Activated CD4-positive, CD25-positive, alpha-beta regulatory T cell treated with anti-CD3 and anti-CD28 coated beads, Interleukin-2, amount 50 U/mL, for 16 hours (primary cell): ENCODE results near the gene STARD3.
"Not testable (repeated sequence)": the region's sequence is repeated elsewhere in the genome, so short reads cannot be mapped to it uniquely, and the experiment has no call there.

Experiments
- DNase-seq: peaks from one replicate; pipeline ENCODE4 v3.0.0-alpha.2; 2020; ENCODE audit warnings: low read depth, low spot score

Gene STARD3

GRCh38 chr17:39694593-39694992 is 57.6 kb downstream of the STARD3 start:
- DNase-seq = no peak

DNA sequence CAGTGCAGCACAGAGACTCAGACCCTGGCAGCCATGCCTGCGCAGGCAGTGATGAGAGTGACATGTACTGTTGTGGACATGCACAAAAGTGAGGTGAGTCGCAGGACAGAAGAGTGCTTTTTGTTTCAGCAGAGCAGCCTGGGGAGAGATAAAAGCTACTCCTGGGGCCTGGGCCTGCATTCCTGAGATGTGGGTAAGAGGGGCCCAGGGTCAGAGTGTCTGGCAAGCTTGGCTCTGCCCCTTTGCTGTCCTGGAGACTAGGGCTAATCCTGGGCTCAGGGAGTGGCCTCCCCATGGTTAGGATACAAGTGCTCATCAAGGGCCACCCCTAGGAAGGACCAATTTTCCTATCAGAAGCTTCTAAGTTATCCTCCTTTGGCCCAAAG is 58.1 kb downstream of the STARD3 start:
- DNase-seq = no peak

DNA sequence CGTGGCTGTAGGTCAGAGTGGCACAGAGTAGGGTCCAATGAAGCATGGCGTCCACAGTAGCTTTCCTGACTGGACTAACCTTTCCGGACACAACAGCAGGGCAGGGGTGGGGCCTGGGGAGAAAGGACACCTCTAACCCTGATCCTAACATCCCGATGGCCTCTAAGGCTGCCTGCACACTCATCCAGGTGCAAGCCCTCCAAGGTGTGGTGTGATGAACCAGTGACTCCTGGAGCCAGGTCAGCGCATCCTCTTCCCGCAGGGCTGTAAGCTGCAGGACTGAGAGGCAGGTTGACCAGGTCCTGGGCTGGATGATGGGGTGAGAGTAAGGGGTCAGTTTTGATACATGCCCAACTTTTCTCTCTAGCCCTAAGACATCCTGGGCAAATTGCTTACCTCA is 59.8 kb downstream of the STARD3 start:
- DNase-seq = no peak

GRCh38 chr17:39697961-39698360 is 61.0 kb downstream of the STARD3 start:
- no peak for DNase-seq

DNA sequence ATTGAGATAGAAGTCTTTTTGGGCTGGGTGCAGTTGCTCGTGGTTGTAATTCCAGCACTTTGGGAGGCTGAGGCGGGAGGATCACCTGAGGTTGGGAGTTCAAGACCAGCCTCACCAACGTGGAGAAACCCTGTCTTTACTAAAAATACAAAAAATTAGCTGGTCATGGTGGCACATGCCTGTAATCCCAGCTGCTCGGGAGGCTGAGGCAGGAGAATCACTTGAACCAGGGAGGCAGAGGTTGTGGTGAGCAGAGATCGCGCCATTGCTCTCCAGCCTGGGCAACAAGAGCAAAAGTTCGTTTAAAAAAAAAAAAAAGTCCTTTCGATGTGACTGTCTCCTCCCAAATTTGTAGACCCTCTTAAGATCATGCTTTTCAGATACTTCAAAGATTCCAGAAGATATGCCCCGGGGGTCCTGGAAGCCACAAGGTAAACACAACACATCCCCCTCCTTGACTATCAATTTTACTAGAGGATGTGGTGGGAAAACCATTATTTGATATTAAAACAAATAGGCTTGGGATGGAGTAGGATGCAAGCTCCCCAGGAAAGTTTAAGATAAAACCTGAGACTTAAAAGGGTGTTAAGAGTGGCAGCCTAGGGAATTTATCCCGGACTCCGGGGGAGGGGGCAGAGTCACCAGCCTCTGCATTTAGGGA is 62.3 kb downstream of the STARD3 start:
- not testable (repeated sequence) for DNase-seq

DNA sequence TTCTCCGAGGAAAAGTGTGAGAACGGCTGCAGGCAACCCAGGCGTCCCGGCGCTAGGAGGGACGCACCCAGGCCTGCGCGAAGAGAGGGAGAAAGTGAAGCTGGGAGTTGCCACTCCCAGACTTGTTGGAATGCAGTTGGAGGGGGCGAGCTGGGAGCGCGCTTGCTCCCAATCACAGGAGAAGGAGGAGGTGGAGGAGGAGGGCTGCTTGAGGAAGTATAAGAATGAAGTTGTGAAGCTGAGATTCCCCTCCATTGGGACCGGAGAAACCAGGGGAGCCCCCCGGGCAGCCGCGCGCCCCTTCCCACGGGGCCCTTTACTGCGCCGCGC is 62.8 kb downstream of the STARD3 start, which contains the start of gene ERBB2:
Gene ERBB2 (plus strand): TSS at position 247 of the 330 bp plus-strand sequence. CDS start 175 bp downstream, outside the sequence.
- no peak for DNase-seq

DNA sequence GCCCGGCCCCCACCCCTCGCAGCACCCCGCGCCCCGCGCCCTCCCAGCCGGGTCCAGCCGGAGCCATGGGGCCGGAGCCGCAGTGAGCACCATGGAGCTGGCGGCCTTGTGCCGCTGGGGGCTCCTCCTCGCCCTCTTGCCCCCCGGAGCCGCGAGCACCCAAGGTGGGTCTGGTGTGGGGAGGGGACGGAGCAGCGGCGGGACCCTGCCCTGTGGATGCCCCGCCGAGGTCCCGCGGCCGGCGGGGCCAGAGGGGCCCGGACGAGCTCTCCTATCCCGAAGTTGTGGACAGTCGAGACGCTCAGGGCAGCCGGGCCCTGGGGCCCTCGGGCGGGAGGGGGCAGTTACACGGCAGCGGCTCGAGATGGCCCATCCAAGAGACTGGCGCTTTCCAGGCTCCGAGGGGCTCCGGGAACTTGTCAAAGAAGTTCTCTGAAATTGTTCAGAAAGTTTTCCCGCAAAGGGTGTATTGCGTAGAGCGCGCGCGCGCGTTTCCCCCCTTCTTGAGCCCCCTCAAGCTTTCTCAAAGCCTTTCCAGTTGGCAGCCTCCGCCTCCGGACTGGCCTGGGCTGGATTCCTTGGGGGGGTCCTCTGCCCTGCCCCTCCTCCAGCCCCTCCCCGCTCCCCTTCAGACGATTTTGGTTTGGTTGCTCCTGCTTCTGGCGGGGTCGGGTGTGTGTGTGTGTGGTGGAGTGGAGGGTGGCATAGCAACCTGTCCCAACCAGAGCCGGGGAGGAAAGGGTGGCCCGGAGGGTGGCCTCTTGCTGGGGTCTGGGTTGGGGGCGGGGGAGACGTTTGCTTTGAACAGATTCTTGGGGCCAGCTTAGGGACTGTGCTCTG is 63.4 kb downstream of the STARD3 start:
- no peak for DNase-seq

GRCh38 chr17:39701012-39701783 is 64.3 kb downstream of the STARD3 start:
- DNase-seq = no peak

DNA sequence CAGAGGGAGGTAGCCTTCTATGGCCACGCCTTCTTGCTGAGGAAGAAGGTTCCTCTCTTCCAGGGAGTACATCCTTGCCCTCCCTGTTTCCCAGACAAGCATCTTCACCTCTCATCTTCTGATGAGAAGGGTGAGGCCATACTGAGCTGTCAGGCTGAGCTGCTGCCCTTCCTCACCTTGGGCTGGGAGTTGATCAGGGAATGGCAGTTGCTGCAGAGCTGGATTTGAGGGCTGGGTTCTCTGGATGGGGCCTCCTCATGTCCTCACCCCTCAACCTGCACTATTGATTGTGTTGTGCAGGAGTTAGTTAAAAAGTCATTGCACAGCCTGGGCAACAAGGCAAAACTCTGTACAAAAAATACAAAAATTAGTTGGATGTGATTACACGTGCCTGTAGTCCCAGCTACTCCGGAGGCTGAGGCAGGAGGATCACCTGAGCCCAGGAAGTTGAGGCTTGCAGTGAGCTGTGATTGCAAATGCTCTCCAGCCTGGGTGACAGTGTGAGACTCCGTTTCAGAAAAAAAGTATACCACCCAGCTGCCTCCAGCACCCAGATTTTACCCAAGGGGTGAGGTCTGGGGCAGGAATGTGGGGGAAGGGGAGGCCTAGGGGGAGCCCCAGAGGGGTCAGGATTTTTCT is 65.0 kb downstream of the STARD3 start:
- no peak for DNase-seq

DNA sequence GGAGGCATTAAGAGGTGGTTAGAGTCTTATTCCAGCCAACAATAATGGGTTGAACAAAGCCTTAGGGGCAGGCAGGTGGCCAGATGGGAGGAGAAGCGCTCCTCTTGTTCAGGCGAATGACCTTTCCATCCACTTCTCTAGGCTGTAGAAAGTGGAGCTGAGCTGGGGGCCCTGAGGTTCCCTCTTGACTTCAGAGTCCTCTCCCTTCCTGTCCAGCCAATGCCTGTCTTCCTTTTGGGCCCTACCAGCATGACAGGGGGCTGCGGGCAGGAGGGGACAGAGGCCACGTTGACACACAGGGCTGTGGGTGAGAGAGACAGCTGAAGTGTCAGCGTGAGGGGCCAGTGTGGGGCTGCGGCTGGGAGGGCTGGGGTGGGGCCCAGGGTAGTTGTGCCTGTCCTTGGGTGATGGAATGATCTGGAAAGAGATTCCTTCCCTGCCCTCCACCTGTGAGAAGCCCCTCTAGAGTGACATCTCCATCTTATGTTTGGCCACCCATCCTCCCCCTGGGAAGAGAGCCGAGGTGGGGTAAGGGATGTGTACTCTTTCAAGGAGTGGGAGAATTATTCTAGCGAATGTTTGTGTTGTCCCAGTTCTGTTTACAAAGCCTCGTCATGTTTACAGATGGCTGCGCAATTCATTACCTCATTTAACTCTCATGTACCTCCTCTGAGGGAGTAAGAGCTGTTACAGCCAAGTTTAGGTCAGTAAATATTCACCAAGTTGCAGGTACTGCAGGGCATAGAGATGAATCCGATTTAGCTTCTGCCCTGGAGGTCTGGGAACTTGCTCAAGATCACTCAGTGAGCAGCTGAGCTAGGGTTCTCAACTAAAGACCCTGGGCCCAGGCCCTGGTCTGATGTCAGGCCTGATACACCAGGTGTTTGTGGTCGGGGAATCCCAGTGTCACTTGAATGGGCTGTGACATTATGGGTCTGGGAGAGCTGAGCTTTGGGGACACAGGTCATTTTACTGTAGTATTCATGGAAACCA is 66.3 kb downstream of the STARD3 start:
- DNase-seq = no peak

GRCh38 chr17:39703913-39704312 is 67.0 kb downstream of the STARD3 start:
- no peak for DNase-seq

DNA sequence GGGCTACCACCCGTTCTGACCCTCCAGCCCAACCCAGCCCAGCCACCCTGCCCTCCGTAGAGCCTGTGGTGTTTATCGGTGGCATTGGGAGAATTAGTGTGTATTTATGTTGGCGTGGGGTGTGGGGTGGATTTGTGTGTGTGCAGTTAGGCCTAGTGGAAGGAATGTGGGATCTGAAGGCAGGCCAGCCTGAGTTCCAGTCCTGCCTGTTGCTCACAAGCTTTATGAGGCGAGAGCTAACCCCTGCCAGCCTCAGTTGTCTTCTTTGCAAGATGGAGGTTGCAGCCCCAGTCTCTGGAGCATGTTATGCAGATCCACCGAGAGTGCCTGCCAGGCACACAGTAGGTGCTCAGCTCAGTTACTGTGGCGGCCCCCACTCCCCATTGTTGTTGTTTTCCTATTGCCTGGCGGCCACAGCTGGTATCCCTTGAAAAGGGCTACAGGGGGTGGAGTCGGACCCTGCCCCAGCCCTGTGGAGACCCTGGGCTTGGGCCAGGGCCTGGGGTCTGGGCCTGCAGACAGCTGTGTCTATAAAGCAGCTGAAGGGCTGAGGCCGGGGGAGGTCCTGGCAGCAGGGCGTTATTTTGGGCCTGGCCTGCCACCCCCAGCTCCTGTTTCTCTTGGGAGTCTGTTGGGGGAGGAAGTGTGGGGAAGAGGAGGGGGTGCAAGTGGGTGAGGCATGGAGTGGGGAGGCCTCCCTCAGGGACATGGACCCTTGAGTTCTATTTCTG is 68.0 kb downstream of the STARD3 start:
- DNase-seq = no peak

GRCh38 chr17:39705786-39706348 is 68.9 kb downstream of the STARD3 start:
- no peak for DNase-seq

- no peak for DNase-seq
Measured at GRCh38 chr17:39706383-39706782, 69.4 kb downstream of the STARD3 start.

DNA sequence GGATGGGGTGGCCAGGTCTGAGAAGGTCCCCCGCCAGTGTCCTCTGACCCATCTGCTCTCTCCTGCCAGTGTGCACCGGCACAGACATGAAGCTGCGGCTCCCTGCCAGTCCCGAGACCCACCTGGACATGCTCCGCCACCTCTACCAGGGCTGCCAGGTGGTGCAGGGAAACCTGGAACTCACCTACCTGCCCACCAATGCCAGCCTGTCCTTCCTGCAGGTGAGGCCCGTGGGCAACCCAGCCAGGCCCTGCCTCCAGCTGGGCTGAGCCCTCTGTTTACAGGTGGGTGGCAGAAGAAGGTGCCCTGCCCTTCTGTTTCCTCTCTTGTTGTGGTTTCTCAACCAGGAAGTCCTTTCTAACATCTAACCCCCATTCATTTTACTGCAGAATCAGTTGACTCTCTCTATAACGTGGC is 70.0 kb downstream of the STARD3 start:
- no peak for DNase-seq

DNA sequence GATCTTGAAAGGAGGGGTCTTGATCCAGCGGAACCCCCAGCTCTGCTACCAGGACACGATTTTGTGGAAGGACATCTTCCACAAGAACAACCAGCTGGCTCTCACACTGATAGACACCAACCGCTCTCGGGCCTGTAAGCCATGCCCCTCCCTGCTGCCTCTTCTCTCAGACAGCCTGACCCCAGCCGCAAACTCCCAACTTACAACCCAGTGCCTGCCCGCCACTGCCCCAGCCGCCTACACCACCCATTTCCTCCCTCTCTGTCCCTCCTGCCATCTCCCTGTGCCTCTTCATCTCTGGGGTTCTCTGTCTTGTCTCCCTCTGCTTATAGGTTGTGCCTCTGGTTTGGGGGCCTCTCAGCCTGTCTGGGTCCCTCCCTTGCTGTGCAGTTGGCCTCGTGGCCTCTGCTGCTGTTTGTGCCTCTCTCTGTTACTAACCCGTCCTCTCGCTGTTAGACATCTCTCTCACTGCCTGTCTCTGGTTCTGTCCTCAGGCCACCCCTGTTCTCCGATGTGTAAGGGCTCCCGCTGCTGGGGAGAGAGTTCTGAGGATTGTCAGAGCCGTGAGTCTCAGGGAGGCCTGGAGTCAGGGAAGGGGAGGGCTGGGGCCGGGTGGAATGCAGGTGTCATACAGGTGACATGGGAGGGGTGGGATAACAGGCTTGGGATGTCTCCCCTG is 72.5 kb downstream of the STARD3 start:
- no peak for DNase-seq

- no peak for DNase-seq
Measured at GRCh38 chr17:39709998-39710964, 73.3 kb downstream of the STARD3 start.

DNA sequence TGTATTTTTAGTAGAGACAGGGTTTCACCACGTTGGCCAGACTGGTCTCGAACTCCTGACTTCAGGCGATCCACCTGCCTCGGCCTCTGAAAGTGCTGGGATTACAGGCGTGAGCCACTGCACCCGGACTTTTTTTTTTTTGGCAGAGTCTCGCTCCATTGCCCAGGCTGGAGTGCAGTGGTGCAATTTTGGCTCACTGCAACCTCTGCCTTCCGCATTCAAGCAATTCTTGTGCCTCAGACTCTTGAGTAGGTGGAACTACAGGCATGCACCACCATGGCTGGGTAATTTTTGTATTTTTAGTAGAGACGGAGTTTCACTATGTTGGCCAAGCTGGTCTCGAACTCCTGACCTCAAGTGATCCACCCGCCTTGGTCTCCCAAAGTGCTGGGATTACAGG is 74.1 kb downstream of the STARD3 start:
- DNase-seq = not testable (repeated sequence)
